ENCODE results near the gene THOC6.
A peak's percentile ranks its signal among the peaks of the same experiment; 100 is the strongest.

Gene THOC6

DNA sequence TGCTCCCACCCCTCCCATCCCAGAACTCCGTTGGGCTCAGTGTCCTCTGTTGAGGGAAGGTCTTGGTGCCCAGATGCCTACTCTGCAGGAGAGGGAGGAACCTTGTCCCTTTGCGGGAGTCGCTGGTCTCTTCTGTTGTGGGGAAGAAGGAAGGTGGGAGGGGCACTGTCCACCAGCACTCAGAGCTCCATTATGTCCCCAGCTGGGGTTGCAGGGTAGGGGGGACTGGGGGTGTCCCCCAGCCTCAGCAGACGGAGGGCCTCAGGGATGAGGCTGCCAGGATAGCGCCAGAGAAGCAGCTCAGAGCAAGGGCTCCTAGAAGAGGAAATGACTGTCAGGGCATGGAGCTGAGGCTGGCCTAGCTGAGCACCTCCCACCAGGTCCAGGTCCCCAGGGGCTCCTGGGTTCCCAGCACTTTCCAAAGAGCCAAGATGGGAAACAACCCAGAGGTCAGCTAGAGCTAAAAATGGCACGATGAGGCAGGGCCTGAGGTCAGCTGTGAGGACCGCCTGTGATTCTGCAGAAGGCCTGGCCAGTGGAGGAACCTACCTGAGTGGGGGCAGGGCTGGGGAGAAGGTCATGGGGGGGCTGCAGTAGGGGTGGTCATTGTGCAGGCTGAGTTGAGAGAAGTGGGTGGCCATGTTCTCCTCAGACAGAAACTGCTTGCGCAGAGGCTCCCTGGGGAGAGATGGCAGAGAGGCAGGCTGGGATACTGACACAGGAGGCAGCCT is 986 bp upstream of the THOC6 start:
- peak overlapping the region; percentile 85 for H3K27ac Mint-ChIP-seq
- no peak for DNase-seq

DNA sequence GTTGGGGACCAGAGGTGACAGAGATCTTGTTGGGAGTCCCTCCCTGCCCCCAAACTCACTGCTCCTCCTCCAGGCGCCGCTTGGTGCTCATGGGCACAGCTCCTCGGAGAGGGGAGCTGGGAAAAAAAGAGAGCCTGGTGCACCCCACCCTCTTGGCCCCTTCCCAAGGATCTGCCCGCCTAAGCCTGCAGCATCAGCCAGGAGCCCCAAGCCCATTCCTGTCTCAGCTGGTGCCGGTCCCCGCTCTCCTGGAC is 493 bp upstream of the THOC6 start:
- peaks cover 42% of the 10 kb centered on the region for H3K4me1 Mint-ChIP-seq
- H3K9me3 Mint-ChIP-seq = no peaks in the 10 kb centered on the region
- peaks cover 2% of the 10 kb centered on the region for H3K27me3 Mint-ChIP-seq (ENCODE audit: low read depth, poor library complexity)
- TF ChIP-seq, protein P1, sequence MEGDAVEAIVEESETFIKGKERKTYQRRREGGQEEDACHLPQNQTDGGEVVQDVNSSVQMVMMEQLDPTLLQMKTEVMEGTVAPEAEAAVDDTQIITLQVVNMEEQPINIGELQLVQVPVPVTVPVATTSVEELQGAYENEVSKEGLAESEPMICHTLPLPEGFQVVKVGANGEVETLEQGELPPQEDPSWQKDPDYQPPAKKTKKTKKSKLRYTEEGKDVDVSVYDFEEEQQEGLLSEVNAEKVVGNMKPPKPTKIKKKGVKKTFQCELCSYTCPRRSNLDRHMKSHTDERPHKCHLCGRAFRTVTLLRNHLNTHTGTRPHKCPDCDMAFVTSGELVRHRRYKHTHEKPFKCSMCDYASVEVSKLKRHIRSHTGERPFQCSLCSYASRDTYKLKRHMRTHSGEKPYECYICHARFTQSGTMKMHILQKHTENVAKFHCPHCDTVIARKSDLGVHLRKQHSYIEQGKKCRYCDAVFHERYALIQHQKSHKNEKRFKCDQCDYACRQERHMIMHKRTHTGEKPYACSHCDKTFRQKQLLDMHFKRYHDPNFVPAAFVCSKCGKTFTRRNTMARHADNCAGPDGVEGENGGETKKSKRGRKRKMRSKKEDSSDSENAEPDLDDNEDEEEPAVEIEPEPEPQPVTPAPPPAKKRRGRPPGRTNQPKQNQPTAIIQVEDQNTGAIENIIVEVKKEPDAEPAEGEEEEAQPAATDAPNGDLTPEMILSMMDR (IDR thresholded peaks at IDR 0.05) = no peak
- H3K36me3 Mint-ChIP-seq (ENCODE audit: low read depth) = peaks cover 23% of the 10 kb centered on the region
- H3K27ac Mint-ChIP-seq = no peak overlapping the region
- H3K4me3 Mint-ChIP-seq = peak overlapping the region; percentile 87
- no peak for DNase-seq

More for the DNA sequence above, 986 bp upstream of the THOC6 start:
- Mint-ChIP-seq H3K36me3 (ENCODE audit: low read depth) (peaks cover 23% of the 10 kb centered on the region), H3K4me1 (peaks cover 47% of the 10 kb centered on the region), H3K27me3 (ENCODE audit: low read depth, poor library complexity) (peaks cover 2% of the 10 kb centered on the region), H3K4me3 (peak overlapping the region; percentile 87), H3K9me3 (no peaks in the 10 kb centered on the region)
- TF ChIP-seq, protein P1 (IDR thresholded peaks at IDR 0.05) = no peak

DNA sequence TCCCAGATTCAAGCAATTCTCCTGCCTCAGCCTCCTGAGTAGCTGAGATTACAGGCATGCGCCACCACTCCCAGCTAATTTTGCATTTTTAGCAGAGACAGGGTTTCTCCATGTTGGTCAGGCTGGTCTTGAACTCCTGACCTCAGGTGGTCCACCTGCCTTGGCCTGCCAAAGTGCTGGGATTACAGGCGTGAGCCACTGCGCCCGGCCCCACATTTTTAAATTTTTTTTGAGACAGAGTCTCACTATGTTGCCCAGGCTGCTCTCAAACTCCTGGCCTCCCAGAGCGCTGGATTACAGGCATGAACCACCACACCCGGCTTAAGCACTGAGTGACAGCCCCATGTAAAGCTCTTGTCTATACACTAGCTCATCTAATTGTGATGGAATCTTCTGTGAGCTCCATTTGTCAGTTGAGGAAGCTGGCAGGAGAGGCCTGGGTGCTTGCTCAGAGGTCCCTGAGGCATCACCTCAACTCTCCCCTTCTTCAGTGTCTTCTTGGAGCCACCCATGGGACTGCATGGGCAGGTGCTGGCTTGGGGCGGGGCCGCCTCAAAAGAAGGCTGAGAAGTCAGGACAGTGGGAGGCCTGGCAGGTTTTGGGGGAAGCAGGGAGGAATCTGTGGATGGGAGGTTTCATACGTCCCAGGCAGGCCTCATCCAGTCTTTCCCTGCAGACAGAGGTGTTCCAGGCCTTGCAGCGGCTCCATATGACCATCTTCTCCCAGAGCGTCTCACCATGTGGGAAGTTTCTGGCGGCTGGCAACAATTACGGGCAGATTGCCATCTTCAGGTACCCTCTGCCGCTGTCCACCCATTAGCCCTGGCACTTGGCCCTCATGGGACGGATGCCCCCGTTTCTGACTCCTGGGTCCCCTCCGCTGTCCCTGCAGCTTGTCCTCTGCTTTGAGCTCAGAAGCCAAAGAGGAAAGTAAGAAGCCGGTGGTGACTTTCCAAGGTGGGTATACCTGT is 1.5 kb downstream of the THOC6 start:
- TF ChIP-seq, protein P1 (IDR thresholded peaks at IDR 0.05) = no peak
- Mint-ChIP-seq H3K27ac (no peak overlapping the region), H3K36me3 (ENCODE audit: low read depth) (peaks cover 23% of the 10 kb centered on the region), H3K27me3 (ENCODE audit: low read depth, poor library complexity) (peaks cover 11% of the 10 kb centered on the region), H3K9me3 (no peaks in the 10 kb centered on the region), H3K4me1 (peaks cover 38% of the 10 kb centered on the region), H3K4me3 (no peak overlapping the region)
- DNase-seq = no peak

DNA sequence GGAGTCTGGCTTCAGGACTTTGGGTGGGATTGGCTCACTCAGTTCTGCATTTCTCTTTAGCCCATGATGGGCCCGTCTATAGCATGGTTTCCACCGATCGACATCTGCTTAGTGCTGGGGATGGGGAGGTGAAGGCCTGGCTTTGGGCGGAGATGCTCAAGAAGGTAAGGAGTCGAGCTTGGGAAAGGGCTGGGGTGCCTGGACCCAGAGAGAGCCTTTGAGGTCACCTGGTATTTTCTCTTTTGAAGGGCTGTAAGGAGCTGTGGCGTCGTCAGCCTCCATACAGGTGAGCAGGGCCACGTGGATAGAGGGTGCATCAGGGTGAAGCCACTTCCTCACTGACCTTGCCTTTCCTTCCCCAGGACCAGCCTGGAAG is 2.2 kb downstream of the THOC6 start:
- H3K27ac Mint-ChIP-seq = no peak overlapping the region
- no peak overlapping the region for H3K4me3 Mint-ChIP-seq

DNA sequence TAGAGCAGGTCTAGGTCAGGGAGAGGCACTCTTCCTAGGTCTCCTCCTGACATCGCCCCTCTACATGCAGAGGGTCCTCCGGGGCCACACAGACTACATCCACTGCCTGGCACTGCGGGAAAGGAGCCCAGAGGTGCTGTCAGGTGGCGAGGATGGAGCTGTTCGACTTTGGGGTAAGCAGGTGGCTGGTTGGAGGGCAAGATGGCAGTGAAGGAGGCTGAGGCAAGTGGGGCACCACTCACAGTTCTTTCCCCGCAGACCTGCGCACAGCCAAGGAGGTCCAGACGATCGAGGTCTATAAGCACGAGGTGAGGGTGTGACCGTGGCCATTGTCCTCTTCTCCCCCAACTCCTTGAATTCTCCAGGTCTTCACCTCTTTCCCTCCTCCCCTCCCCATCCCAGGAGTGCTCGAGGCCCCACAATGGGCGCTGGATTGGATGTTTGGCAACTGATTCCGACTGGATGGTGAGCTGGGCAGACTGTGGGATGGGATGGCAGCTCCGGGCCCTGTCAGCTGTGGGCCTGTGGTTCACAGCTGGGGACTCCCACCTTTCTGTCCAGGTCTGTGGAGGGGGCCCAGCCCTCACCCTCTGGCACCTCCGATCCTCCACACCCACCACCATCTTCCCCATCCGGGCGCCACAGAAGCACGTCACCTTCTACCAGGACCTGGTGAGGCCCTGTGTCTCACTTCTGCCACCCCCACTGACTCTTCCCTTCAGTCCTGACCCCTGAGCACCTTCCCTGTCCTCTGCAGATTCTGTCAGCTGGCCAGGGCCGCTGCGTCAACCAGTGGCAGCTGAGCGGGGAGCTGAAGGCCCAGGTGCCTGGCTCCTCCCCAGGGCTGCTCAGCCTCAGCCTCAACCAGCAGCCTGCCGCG is 3.0 kb downstream of the THOC6 start:
- DNase-seq = no peak
- Mint-ChIP-seq H3K4me3 (peak overlapping the region; percentile 50), H3K36me3 (ENCODE audit: low read depth) (peaks cover 23% of the 10 kb centered on the region), H3K4me1 (peaks cover 31% of the 10 kb centered on the region), H3K9me3 (no peaks in the 10 kb centered on the region), H3K27me3 (ENCODE audit: low read depth, poor library complexity) (peaks cover 11% of the 10 kb centered on the region), H3K27ac (no peak overlapping the region)
- TF ChIP-seq, protein P1 (IDR thresholded peaks at IDR 0.05) = no peak

More for the DNA sequence above, 2.2 kb downstream of the THOC6 start:
- Mint-ChIP-seq H3K9me3 (no peaks in the 10 kb centered on the region), H3K36me3 (ENCODE audit: low read depth) (peaks cover 23% of the 10 kb centered on the region), H3K27me3 (ENCODE audit: low read depth, poor library complexity) (peaks cover 11% of the 10 kb centered on the region), H3K4me1 (peaks cover 38% of the 10 kb centered on the region)
- TF ChIP-seq, protein P1 (IDR thresholded peaks at IDR 0.05) = no peak
- DNase-seq = no peak
